ENCODE measurements around the gene SYTL3.
"Not testable (repeated sequence)": the region's sequence is repeated elsewhere in the genome, so short reads cannot be mapped to it uniquely, and the experiment has no call there.

Gene SYTL3

DNA sequence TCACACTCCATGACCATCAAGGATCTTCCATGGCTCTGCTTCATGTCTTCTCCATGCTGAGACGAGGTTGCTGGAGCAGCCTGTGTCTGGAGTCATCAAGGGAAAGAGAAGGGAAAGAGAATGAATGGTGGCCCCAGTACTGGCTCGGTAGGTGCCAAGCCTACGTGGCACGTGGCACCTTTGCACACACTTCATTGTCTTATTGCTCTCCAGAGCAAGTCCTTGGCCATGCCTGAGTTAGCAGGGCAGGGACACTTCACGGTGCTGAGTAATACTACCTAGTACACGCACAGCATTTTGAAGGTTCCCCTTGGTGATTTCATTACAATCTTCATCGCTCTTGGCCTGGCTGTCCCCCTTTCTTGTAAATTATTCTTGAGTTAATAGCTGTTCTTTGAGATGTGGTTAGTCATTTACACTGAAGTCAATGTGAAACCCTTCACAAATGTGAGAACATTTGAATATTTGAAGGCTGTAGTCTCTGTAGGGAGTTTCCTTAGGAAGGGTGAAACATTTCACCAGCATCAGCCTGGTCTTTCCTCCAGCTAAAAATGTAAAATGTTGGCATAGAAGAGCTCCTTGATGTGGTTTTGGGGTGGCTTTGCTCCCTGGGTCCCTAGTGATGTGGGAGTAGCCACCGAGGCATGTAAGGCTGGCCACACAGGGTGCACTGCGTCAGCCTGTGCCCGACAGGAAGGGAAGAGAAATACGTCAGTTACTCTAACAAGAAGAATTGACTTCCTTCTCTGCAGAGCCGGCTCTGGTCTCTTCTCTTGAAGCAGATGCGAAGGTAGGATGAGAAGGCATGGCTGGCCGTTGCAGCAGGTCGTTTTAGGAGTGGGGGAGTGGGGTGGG lies at the start of gene SYTL3:
Gene SYTL3 (plus strand): TSS at position 766 of the 855 bp plus-strand sequence. CDS start 13,215 bp downstream, outside the sequence.
- no peak for DNase-seq

DNA sequence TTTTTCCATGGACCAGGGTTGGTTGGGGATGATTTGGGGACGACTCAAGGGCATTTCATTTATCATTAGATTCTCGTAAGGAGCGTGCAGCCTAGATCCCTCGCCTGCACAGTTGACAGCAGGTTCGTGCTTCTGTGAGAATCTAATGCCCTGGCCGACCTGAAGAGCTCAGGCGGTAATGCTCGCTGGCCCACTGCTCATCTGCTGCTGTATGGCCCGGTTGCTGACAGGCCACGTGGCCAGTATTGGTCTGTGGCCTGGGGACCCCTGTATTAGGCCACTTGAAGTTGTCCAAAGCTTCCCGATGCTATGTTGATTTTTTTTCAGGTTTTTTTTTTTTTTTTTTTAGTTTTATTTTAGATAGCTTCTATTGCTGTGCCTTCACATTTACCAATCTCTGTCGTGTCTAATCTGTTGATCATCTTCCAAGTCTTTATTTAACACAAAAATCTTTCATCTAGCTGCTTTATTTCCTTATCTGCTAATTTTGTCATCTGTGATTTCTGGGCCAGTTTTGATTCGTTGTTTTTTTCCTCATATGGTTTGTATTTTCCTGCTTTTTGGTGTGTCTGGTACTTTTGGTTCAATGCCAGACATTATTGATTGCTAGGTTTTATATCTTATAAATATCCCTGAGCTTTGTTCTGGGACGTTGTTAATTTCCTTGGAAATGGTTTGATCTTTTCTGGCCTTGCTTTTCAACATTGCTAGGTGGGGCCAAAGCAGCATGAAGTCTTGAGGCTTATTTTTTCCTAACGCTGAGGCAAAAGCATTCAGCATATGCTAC lies 46.4 kb upstream of the SYTL3 start:
- DNase-seq: no peak

GRCh38 chr6:158604048-158604406 lies 45.8 kb upstream of the SYTL3 start:
- DNase-seq: no peak

DNA sequence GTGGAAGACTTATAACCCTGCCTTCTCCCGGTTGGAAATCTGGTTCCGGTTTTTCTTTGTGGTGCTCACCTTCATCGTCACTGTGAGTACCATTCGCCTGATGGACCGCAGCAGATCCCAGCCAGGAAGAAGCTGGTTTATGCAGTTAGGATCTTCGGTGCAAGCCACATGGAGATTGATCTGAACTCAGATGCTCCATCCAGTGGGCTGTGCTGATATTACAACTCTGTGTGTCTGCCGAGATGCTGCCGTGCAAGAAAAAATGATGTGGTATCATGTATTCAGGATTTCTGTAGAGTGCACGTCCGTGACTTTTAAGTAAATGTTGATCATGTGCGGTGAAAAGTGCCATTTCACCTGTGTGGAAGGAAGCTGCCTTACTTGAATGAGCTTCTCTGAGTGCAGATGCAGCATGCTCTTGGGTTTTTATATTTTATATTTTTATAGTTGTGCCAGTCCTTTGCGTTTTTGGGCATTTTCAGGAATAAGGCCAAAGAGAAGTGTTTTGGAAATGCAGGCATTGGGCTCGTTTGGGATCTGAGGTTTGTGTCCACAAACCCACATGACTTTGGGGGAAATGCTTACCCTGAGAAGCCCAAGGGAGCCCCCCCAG lies 44.5 kb upstream of the SYTL3 start:
- peak; percentile 39 to 72 for DNase-seq

GRCh38 chr6:158606011-158606410 lies 43.8 kb upstream of the SYTL3 start:
- DNase-seq: not testable (repeated sequence)

DNA sequence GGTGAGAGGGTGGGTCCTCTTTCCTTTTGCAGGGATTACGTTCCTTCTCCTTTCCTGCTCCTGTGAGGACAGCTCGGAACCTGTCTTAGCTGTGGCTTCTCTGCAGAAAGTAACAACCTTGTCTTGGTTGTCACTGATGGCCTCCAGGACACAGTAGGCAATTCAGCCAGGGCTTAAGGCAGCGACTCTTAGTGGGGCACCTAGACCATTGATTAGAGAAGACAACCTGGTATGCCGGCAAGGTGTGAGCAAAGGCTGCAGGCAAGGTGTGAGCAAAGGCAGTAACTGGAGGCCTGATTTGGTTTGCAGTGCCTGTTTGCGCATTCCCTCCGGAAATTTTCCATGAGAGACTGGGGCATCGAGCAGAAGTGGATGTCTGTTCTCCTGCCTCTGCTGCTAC lies 42.9 kb upstream of the SYTL3 start:
- no peak for DNase-seq

DNA sequence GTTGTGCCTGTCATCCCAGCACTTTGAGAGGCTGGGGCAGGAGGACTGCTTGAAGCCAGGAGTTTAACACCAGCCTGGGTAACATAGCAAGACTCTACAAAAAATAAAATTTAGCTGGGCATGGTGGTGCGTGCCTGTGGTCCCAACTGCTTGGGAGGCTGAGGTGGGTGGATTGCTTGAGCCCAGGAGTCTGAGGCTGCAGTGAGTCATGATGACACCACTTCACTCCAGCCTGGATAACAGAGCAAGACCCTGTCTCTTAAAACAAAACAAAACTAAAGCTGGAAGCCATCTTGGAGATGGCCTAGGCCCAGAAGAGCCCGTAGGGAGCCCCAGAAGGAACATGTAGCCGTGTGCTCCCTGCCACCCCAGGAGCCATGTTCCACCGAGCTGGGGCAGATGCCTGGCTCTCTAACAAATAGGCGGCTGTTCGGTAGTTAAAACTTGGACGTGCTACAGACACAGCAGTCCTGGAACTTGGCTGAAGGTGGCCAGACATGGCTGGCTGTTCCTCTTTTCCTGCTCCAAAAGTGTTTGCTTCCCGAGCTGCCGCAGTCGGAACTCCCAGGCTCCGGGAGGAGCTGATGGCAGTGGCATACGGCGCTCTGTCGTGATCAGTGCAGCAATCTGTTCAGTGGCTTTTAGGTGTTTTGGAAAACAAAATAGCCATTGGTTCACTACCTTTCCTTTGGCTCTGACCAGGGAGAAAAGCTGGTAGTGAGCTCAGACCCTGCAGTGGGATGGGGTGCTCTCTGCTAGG lies 42.3 kb upstream of the SYTL3 start:
- DNase-seq: peak; percentile 19 to 68

- no peak for DNase-seq
Measured at GRCh38 chr6:158608221-158608620, 41.6 kb upstream of the SYTL3 start.

- no peak for DNase-seq
Measured at GRCh38 chr6:158609455-158610155, 40.2 kb upstream of the SYTL3 start.

DNA sequence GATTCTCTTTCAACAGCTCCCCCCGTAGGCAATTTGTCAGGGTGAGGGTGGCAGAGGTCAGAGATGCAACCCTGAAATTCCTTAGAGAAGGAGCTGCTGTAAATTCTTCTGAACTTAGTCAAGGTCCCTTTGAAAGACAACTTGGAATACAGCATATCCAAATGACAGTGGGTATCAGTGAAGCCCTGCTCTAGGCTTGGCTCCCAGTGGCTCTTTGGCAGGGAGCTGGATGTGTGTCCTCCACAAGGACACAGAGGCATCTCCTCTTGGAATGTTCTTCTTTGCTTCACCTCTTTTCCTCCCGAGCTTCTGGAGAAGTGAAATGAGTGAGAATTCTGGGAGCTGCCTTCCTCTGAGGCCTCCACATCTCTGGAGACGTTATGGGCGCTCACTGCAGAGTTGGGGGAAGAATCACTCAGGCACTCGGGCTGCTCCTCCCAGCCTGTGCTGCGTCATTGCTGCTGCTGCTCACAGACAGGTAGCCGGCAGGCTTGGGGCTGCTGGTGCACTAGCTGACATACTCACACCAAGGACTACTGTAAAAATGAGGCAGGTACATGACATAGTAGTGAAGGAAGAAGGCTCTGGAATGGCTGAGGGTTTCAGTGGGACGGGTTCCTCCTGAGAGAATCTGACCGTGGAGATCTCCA lies 39.4 kb upstream of the SYTL3 start:
- no peak for DNase-seq

DNA sequence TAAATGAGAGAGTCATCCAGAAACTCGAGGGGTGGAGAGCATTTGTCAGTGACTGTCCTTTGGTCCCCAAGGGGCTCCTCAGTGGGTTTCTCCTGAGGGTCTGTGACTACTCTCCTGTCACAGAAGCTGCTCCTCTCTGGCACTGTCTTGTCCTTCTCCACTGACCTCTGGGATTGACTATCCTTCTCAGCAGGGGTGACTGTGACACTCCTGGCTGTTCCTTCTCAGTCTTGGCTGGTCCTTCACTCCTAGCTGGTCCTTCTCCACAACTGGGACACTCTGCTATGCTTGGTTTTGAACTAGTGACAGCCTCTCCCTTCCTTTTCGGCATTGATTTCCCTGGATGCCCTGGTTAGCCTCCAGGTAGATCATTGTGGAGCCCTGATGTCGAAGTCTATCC lies 38.8 kb upstream of the SYTL3 start:
- no peak for DNase-seq

- DNase-seq: no peak
Measured at GRCh38 chr6:158611541-158612370, 38.1 kb upstream of the SYTL3 start.

GRCh38 chr6:158614606-158615005 lies 35.2 kb upstream of the SYTL3 start:
- DNase-seq: not testable (repeated sequence)

- not testable (repeated sequence) for DNase-seq
Measured at GRCh38 chr6:158618289-158618688, 31.6 kb upstream of the SYTL3 start.

DNA sequence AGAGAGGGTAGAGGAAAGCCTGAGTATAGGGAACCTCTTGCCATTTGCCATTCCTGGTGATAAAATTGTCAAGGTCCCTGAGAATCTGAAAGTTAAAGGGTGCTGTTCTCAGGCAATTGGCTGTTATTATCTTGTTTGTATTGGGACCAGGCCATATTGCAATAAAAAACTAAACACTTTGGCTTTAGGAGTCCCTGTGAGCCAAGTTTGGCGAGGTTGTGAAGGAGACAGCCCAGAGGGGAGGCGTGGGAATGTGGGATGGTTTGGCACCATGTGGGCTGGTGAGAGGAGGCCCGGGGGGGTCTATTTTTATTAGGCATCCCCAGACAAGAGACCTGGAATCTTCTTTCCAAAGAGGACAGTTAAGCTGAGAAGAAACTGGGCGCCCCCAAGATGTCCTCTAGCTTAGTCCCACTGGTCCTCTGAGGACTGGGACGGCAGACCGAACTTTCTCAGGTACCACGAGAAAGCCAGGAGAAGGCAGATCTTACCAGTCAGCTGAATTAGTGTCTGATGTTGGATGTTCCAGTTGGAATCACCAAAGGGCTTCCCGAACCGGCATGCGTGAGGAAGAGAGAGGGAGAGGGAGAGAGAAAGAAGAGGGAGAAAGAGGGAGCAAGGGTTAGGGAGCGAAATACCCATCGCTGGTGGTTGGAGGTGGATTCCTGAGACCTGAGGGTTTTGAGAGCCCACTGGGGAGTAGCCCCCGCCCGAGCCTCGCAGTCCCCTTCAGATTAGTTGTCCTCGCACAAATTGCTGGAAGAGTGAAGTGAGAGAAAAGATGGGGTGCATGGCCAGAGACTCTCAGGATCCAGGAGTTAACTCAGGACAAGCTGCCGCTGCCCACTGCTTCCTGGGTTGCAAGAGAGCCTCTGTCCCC lies 29.7 kb upstream of the SYTL3 start:
- DNase-seq: no peak

GRCh38 chr6:158620963-158621693 lies 28.7 kb upstream of the SYTL3 start:
- DNase-seq: no peak

GRCh38 chr6:158621694-158622544 lies 27.9 kb upstream of the SYTL3 start:
- DNase-seq: no peak

Measured in NCI-H446 (cell line).